NCI-H2029 treated with DMSO at 0.1 percent for 48 hours (cell line): ENCODE results near the gene CAPZA1.

ENCODE experiments used
- DNase-seq: peaks from one replicate; lab custom pipeline; 2025; lab: John Stamatoyannopoulos, UW

CAPZA1 gene

GRCh38 chr1:112701227-112702066, 81.8 kb downstream of the CAPZA1 start:
- DNase-seq, result no peak

GRCh38 chr1:112702067-112702395, 82.4 kb downstream of the CAPZA1 start:
- DNase-seq, result no peak

GRCh38 chr1:112702420-112703261, 83.0 kb downstream of the CAPZA1 start:
- no peak for DNase-seq

GRCh38 chr1:112703706-112704105, 84.1 kb downstream of the CAPZA1 start:
- DNase-seq, result no peak

GRCh38 chr1:112704391-112704933, 84.8 kb downstream of the CAPZA1 start:
- DNase-seq, result no peak

GRCh38 chr1:112704934-112705627, 85.4 kb downstream of the CAPZA1 start:
- DNase-seq, result no peak

GRCh38 chr1:112706505-112707220, 87.0 kb downstream of the CAPZA1 start, which contains the start of gene RHOC:
Gene RHOC, minus strand, starts transcription at chr1:112707127. Its CDS starts 3,328 bp downstream, at chr1:112703799.
- DNase-seq, result no peak

GRCh38 chr1:112707221-112708001, 87.8 kb downstream of the CAPZA1 start:
- peak; percentile 47 for DNase-seq

GRCh38 chr1:112708002-112708448, 88.4 kb downstream of the CAPZA1 start:
- DNase-seq, result no peak

- DNase-seq, result no peak
These were observed 88.9 kb downstream of the CAPZA1 start for GRCh38 chr1:112708489-112708888.

- DNase-seq, result no peak
These were observed 90.5 kb downstream of the CAPZA1 start for GRCh38 chr1:112710159-112710558.

GRCh38 chr1:112710586-112710985, 91.0 kb downstream of the CAPZA1 start:
- DNase-seq, result no peak

GRCh38 chr1:112711041-112711440, 91.4 kb downstream of the CAPZA1 start:
- no peak for DNase-seq

GRCh38 chr1:112711670-112712069, 92.0 kb downstream of the CAPZA1 start:
- no peak for DNase-seq

- no peak for DNase-seq
These were observed 92.6 kb downstream of the CAPZA1 start for GRCh38 chr1:112712191-112712590.

- DNase-seq, result no peak
These were observed 93.1 kb downstream of the CAPZA1 start for GRCh38 chr1:112712701-112713128.

- DNase-seq, result no peak
These were observed 94.1 kb downstream of the CAPZA1 start for GRCh38 chr1:112713466-112714312.

- no peak for DNase-seq
These were observed 95.0 kb downstream of the CAPZA1 start for GRCh38 chr1:112714313-112715263.
